ENCODE data around the gene TTC12. TPM values are rescaled to one million over a fixed set of nuclear protein-coding genes. Genes with fewer than 3 reads are reported as not detected.

TTC12 gene
- total RNA-seq, 2 experiments from 2014 or later: 14.5 to 16.4 TPM

DNA sequence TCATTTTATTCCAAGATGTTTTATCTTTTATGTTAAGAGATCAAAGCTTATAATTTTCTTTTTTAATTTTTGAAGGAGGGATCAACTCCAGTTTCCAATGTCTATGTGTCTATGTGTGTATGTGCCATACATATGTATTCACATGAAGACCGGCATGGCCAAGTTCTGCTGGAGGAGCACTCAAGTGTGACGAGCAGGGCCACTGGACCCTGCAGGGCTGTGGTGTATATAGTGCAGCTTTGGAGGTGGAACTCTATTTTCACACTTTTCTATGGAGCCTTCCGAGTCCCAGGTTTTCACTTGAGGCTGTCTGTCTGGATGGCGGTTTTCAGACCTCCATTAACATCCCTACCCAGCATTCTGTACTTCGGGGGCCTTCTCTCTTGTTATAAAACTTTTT is 36.5 kb upstream of the TTC12 start:
- H3K9me3 Mint-ChIP-seq: no peaks in the 10 kb centered on the region
- DNase-seq: no peak
- H3K27me3 Mint-ChIP-seq: no peaks in the 10 kb centered on the region
- H3K36me3 Mint-ChIP-seq: no peaks in the 10 kb centered on the region
- H3K4me1 Mint-ChIP-seq: no peaks in the 10 kb centered on the region
- no peak overlapping the region for H3K27ac Mint-ChIP-seq
- H3K4me3 Mint-ChIP-seq: no peak overlapping the region

DNA sequence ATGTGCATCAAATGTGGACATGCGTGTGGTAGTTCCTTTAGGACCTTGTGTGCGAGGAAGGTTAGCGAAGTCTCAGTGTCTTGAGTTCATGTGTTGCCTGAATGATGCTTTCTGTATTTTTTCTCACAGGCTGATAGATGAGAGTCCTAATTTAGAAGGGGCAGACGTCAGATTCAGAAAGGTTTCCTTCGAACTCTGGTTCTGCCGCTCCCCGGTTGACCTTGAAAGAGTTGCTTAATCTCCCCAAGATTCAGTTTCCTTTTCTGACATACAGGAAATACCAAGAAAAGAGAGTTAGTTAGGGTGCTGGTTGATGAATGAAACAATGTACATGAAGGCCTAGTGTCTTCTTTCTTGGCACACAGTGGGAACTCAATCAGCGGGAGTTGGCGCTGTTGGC is 35.9 kb upstream of the TTC12 start:
- Mint-ChIP-seq H3K27ac (no peak overlapping the region), H3K4me1 (no peaks in the 10 kb centered on the region), H3K36me3 (no peaks in the 10 kb centered on the region), H3K4me3 (no peak overlapping the region), H3K27me3 (no peaks in the 10 kb centered on the region), H3K9me3 (no peaks in the 10 kb centered on the region)
- DNase-seq: no peak

DNA sequence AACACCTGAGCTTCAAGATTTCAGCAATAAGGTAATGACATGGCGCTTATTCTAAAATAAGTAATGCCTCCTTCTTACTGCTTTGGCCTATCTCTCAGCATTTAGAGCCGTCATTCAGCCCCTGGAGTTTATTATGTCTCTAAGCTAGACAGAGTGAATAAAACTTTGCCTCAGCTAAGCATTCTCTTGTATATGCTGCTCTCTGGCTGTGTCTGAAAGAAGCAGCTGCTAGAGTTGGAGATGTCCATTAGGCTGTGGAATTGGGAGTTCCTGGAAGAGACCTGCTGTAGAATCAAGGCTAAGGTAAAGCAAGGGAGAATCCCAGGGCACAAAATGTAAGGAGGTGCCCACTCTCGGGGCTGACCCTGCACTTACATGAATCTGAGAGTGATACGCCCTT is 35.5 kb upstream of the TTC12 start:
- Mint-ChIP-seq H3K36me3 (no peaks in the 10 kb centered on the region), H3K9me3 (no peaks in the 10 kb centered on the region), H3K27me3 (no peaks in the 10 kb centered on the region)

DNA sequence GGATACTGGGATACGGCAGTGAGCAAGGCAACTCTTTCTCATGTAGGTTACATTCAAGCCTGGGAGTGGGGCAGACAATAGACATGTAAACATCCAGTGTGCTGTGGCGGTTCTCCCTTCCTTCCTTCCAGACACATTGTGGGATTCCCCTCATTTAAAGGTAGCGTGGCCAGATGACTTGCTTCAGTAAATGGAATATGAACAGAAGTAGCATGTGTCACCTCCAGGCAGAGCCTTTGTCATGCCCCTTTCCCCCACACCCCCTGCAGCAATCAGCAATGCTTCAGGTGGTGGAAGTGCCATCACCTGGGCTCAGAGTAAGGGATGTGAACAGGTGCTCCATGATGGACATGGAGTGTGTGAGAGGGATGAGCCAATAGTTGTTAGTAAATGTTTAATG is 34.8 kb upstream of the TTC12 start:
- H3K27ac Mint-ChIP-seq: no peak overlapping the region
- H3K4me3 Mint-ChIP-seq: no peak overlapping the region
- H3K27me3 Mint-ChIP-seq: no peaks in the 10 kb centered on the region
- H3K9me3 Mint-ChIP-seq: no peaks in the 10 kb centered on the region
- no peaks in the 10 kb centered on the region for H3K36me3 Mint-ChIP-seq
- H3K4me1 Mint-ChIP-seq: no peaks in the 10 kb centered on the region
- DNase-seq: no peak

More for the DNA sequence above, 35.5 kb upstream of the TTC12 start:
- no peak for DNase-seq
- Mint-ChIP-seq H3K4me1 (no peaks in the 10 kb centered on the region), H3K4me3 (no peak overlapping the region), H3K27ac (no peak overlapping the region)

DNA sequence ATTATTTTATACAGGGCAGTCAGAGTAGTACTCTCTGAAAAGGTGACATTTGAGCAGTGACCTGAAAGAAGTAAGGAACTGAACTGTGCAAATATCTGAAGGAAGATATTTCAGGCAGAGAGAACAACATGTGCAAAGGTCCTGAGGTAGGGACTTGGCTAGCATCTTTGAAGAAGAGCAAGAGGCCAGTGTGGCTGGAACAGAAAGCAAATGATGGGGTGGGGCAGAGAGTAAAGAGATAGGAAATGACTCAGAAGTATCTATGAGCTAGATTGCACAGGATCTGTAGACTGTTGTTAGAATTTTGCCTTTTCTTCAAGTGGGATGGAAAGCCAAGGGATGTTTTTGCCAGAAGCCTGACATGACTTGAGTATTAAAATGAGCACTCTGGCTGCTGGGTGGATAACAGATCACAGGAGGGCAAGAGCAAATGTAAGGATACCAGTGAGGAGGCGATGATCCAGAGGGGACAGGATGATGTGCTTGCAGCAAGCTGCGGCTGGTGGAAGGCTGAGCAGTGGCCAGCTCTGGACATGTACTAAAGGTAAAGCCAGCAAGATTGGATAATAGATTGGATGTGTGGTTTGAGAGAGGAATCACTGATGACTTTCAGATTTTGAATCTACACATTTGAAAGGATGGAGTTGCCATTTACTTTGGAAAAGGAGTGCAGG is 33.2 kb upstream of the TTC12 start:
- no peak for DNase-seq
- Mint-ChIP-seq H3K27ac (no peak overlapping the region), H3K36me3 (no peaks in the 10 kb centered on the region), H3K9me3 (no peaks in the 10 kb centered on the region), H3K4me3 (no peak overlapping the region), H3K27me3 (no peaks in the 10 kb centered on the region), H3K4me1 (no peaks in the 10 kb centered on the region)

DNA sequence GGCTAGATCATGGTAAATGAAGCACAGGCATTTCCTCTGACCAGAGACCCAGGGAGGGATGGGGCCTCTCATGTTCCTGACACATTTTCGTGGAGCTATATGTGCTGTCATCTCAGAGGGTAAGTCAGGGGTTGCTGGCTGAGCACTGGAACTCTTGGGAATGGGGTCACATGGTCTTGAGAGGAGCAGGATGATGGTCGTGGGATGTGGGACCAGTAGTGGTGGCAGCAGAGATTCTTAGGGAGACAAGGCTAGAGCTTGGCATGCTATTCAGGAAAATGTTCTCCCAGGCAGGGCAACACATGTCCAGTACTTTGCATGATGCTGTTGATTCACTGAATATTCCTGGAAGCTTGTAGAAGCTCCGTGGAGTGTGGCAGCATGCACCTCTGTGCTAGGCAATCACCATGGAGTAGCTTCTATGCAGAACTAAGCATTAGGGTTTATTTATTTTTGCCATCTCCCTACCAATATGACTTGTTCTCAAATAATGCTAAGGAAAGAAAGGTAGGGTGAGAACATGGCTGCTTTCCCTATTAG is 31.4 kb upstream of the TTC12 start:
- no peaks in the 10 kb centered on the region for H3K27me3 Mint-ChIP-seq
- no peaks in the 10 kb centered on the region for H3K4me1 Mint-ChIP-seq
- no peak overlapping the region for H3K4me3 Mint-ChIP-seq
- no peaks in the 10 kb centered on the region for H3K9me3 Mint-ChIP-seq
- no peak overlapping the region for H3K27ac Mint-ChIP-seq
- DNase-seq: no peak
- H3K36me3 Mint-ChIP-seq: no peaks in the 10 kb centered on the region

DNA sequence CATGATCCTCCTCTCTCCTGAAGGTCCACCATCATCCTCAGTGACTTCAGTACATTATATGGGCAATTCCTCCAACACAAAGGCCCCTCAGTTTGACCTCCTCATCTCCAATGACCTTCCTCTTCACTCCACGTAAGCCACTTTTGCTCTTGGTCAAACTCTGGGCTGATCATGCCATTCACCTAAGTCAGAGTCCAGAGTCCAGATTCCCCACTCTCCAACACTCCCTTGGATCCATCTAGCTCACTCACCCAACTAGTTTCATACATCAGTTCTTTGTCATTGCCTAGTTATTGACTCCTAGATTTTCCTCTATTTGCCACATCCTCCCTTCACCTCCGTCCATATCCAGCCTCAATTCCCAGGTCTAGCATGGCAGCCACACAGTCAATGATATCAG is 30.5 kb upstream of the TTC12 start:
- Mint-ChIP-seq H3K36me3 (no peaks in the 10 kb centered on the region), H3K27ac (no peak overlapping the region), H3K9me3 (no peaks in the 10 kb centered on the region), H3K4me3 (no peak overlapping the region), H3K4me1 (no peaks in the 10 kb centered on the region), H3K27me3 (no peaks in the 10 kb centered on the region)
- no peak for DNase-seq

DNA sequence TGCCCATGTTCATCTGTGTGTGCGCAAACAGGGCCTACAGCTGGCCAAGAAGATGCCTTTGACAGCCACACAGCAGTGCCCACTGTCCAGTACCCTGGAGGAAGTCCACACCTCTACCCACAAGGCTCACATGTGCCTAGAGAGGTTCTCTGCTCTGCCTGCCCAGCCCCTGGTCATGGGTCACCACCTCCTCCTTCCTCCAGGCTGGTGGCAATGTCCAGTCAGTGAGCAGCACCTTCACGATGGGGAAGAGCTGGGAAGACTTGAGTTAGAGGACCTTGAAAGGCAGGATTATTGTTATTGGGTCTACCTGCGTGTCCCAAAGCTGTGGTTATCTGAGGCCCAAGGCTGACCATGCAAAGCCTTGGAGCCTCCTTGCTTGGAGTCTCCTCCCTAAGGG is 28.4 kb upstream of the TTC12 start:
- no peak overlapping the region for H3K27ac Mint-ChIP-seq
- no peak overlapping the region for H3K4me3 Mint-ChIP-seq
- H3K36me3 Mint-ChIP-seq: no peaks in the 10 kb centered on the region
- no peaks in the 10 kb centered on the region for H3K27me3 Mint-ChIP-seq
- no peak for DNase-seq
- peaks cover 2% of the 10 kb centered on the region for H3K4me1 Mint-ChIP-seq
- H3K9me3 Mint-ChIP-seq: no peaks in the 10 kb centered on the region

DNA sequence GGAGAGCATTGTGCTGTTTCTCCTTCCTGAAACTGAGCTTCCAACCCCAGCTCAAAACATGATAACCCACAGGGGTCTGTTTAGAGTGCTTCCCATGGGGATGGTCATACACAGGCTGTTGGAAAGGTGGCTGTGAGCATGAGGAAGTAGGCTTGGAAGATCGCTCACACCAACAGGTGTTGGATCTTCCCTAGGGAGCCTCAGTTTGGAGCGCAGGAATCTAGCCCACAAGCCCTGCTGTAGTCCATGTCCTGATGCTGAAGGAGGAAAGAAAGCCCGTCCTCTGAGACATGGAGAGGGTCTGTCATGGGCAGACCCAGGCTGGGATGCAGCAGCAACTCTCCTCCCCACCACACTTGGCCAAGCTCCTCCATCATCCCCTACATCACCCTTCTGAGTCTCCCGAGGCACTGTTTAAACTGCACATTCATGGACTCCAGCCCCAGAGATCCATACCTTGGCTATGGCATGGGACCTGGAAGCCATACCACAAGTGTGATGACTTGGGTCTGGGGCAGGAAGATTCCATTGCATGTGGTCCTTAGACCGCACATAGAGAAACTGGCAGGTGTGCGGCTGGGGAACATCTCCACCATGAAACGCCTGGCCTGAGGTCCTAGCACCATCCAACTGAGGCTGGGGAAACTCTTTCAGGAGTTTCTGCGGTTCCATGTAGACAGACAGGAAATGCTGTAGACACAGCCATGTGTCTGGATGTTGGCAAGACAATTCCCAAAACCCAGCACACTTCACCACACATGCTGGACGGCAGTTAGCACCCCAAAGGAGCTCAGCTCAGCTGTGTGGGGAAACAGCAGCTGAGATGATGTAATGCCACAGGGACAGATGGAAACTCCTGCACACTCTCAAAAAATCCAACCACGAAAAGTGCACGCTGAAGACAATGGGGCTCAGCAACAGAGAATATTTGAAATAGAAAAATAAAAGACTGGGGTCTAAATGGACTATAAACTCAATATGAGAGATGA is 27.6 kb upstream of the TTC12 start:
- no peaks in the 10 kb centered on the region for H3K36me3 Mint-ChIP-seq
- H3K4me1 Mint-ChIP-seq: peaks cover 2% of the 10 kb centered on the region
- no peak for DNase-seq
- no peak overlapping the region for H3K27ac Mint-ChIP-seq
- no peak overlapping the region for H3K4me3 Mint-ChIP-seq
- H3K9me3 Mint-ChIP-seq: no peaks in the 10 kb centered on the region
- no peaks in the 10 kb centered on the region for H3K27me3 Mint-ChIP-seq

DNA sequence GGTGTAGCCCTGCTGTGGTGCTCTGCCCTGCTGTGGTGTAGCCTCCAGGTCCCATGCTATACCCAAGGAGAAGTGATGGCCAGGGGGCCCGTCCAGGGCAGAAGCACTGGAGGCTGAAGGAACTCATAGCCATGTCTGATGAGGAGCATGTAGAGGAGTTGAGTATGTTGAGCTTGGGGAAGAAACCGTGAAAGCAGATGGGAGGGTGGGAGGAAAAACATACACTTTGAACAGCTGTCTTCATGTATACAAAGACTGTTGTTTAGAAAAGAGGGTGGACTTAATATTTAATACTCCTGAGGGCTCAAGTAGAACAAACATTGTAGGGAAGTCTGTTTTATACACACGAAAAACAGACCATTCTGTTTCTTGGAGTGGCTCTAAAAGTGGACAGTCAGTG is 26.6 kb upstream of the TTC12 start:
- no peaks in the 10 kb centered on the region for H3K27me3 Mint-ChIP-seq
- H3K9me3 Mint-ChIP-seq: no peaks in the 10 kb centered on the region
- peaks cover 2% of the 10 kb centered on the region for H3K4me1 Mint-ChIP-seq
- no peak overlapping the region for H3K4me3 Mint-ChIP-seq
- H3K36me3 Mint-ChIP-seq: no peaks in the 10 kb centered on the region
- no peak for DNase-seq
- H3K27ac Mint-ChIP-seq: no peak overlapping the region

DNA sequence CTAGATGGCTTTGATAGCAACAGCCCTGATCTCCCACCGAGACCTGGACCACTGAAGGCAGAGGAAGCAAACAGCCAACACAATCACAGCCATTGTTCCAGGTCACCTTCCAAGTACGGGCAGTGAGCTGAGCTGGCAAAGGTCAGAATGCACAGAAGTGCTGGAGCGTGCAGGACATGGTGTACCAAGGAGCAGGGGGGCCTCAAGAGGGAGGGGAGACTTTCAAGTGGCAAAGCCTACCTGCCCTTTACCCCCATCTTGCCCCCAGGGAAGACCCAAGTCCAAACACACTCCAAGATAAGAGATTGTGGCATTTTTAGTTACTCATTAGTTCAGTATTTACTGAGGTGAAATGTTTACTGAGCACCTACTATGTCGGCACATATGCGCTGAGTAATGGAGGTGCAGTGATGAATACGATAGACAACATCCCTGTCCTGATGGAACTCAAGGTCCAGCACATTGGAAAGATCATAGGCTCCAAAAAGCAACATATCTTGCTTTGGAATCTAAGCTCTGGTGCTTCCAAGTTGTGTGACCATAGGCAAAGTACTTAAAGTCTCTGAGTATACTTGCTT is 26.0 kb upstream of the TTC12 start:
- DNase-seq: no peak
- H3K9me3 Mint-ChIP-seq: no peaks in the 10 kb centered on the region
- H3K27ac Mint-ChIP-seq: no peak overlapping the region
- H3K27me3 Mint-ChIP-seq: no peaks in the 10 kb centered on the region
- H3K36me3 Mint-ChIP-seq: no peaks in the 10 kb centered on the region
- peaks cover 2% of the 10 kb centered on the region for H3K4me1 Mint-ChIP-seq
- H3K4me3 Mint-ChIP-seq: no peak overlapping the region

DNA sequence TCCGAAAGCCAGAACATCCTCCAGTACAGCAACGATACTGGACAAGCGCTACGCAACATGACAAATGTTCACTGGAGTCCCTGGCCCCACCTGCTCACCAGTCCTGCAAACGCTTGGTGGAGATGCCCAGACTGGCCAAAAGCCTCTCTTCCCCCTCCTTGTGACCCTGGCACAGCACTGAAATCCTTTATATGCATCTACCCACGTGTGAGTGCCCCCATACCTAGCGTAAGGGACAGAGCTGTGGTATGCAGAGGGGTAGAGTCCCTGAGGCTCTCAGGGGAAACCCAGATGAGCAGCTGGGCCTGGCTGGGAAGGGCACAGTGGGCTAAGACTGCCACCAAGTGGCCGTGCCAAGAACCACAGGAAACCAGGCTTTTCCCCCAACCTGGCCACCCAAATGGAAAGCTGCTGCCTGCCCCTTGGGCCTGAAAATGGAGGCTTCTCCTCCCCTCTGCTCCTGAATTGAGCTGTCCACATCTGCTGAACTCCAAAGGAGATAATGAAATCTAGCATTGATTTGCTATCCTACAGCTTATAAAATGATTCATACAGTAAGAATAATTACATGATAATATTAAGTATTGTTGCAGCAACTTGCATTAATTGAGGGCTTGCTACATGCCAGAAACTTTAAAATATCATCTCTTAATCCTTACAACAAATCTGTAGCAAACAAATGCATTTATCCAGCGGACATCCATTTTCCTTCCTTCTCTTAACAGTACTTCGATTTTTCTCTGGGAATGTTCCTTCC is 24.8 kb upstream of the TTC12 start:
- peak; percentile 70 for DNase-seq
- H3K9me3 Mint-ChIP-seq: no peaks in the 10 kb centered on the region
- H3K27me3 Mint-ChIP-seq: no peaks in the 10 kb centered on the region
- peaks cover 2% of the 10 kb centered on the region for H3K4me1 Mint-ChIP-seq
- no peak overlapping the region for H3K27ac Mint-ChIP-seq
- H3K4me3 Mint-ChIP-seq: no peak overlapping the region
- no peaks in the 10 kb centered on the region for H3K36me3 Mint-ChIP-seq

DNA sequence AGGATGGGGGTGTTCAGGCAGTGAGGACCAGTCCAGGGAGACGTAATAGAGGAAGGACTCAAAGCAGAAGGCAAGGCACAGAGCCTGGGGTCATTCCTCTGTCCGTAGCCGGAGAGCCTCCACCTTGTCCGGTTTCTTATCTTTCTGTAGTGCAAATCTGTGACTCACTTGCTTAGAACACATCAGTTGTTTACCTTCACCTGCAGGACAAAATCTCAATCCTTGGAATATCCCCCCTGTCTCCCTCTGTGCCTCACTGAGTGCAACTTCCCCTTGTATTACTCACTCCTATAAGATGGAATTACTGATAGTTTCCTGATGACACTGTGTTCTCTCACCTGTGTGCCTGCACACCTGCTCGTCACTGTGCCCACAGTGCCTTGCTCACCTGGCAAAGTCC is 20.4 kb upstream of the TTC12 start:
- DNase-seq: no peak
- H3K4me1 Mint-ChIP-seq: peaks cover 2% of the 10 kb centered on the region
- no peak overlapping the region for H3K27ac Mint-ChIP-seq
- no peaks in the 10 kb centered on the region for H3K9me3 Mint-ChIP-seq
- no peak overlapping the region for H3K4me3 Mint-ChIP-seq
- H3K27me3 Mint-ChIP-seq: peaks cover 23% of the 10 kb centered on the region
- no peaks in the 10 kb centered on the region for H3K36me3 Mint-ChIP-seq

DNA sequence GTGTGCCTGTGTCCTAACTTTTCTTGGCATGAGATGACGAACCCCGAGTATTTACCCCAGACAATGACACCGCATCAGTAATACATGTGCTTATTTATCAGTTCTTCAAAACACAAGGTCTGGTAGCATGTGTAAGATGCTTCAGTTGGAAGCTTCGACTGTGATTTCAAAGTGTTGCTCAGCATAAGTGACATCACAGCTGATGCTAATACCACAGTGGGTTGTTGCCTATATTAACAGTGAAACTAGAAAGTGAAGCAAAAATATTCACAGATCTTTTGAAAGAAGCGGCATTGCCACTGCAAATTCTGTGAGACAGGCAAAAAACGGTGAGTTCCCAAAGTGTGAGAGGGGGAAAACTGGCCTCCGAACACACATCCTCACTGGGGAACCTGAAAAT is 18.4 kb upstream of the TTC12 start:
- Mint-ChIP-seq H3K4me1 (no peaks in the 10 kb centered on the region), H3K9me3 (no peaks in the 10 kb centered on the region), H3K36me3 (no peaks in the 10 kb centered on the region), H3K4me3 (no peak overlapping the region), H3K27ac (no peak overlapping the region), H3K27me3 (peaks cover 37% of the 10 kb centered on the region)
- no peak for DNase-seq

Measured in activated naive CD8-positive, alpha-beta T cell treated with anti-CD3 and anti-CD28 coated beads for 36 hours (primary cell).